AG08396 (cell line): ENCODE results near the gene ANKRD62.
"Not testable (repeated sequence)": the region's sequence is repeated elsewhere in the genome, so short reads cannot be mapped to it uniquely, and the experiment has no call there.

Experiments
- DNase-seq: peaks from one replicate; pipeline ENCODE4 v3.0.0; 2012; ENCODE audit warnings: low spot score, mixed read lengths

Gene ANKRD62

GRCh38 chr18:12099160-12099559 lies 5.5 kb downstream of the ANKRD62 start:
- no peak for DNase-seq

GRCh38 chr18:12101266-12101665 lies 7.6 kb downstream of the ANKRD62 start:
- DNase-seq: no peak

GRCh38 chr18:12102136-12102842 lies 8.6 kb downstream of the ANKRD62 start:
- DNase-seq: no peak

GRCh38 chr18:12106471-12106870 lies 12.8 kb downstream of the ANKRD62 start:
- DNase-seq: no peak

GRCh38 chr18:12109836-12110235 lies 16.2 kb downstream of the ANKRD62 start:
- no peak for DNase-seq

GRCh38 chr18:12113999-12114646 lies 20.5 kb downstream of the ANKRD62 start:
- no peak for DNase-seq

- DNase-seq: no peak
These were observed 25.7 kb downstream of the ANKRD62 start for GRCh38 chr18:12119358-12119757.

- DNase-seq: no peak
These were observed 27.8 kb downstream of the ANKRD62 start for GRCh38 chr18:12121175-12122042.

- not testable (repeated sequence) for DNase-seq
These were observed 28.4 kb downstream of the ANKRD62 start for GRCh38 chr18:12122043-12122389.

- not testable (repeated sequence) for DNase-seq
These were observed 34.0 kb downstream of the ANKRD62 start for GRCh38 chr18:12127647-12128046.

- not testable (repeated sequence) for DNase-seq
These were observed 45.2 kb downstream of the ANKRD62 start for GRCh38 chr18:12138831-12139230.

- not testable (repeated sequence) for DNase-seq
These were observed 47.2 kb downstream of the ANKRD62 start for GRCh38 chr18:12140866-12141265.

GRCh38 chr18:12141778-12142177 lies 48.1 kb downstream of the ANKRD62 start:
- not testable (repeated sequence) for DNase-seq

GRCh38 chr18:12149431-12149830 lies 55.8 kb downstream of the ANKRD62 start:
- not testable (repeated sequence) for DNase-seq

- DNase-seq: no peak
These were observed 60.7 kb downstream of the ANKRD62 start for GRCh38 chr18:12154361-12154760.

GRCh38 chr18:12155996-12156395 lies 62.4 kb downstream of the ANKRD62 start:
- no peak for DNase-seq

GRCh38 chr18:12159446-12159845 lies 65.8 kb downstream of the ANKRD62 start:
- DNase-seq: no peak

GRCh38 chr18:12162786-12163185 lies 69.1 kb downstream of the ANKRD62 start:
- DNase-seq: no peak

- no peak for DNase-seq
These were observed 71.6 kb downstream of the ANKRD62 start for GRCh38 chr18:12165038-12165768.
